HEK293T (cell line): Measurements from ENCODE around the gene KCNQ5.

Experiments
- ARNT ChIP-seq: fragments of 450-650 bp; IDR thresholded peaks from 2 replicates; pipeline ENCODE4 v1.6.1; 2017; ENCODE audit warnings: mild to moderate bottlenecking
- BHLHE40 ChIP-seq: fragments of 450-650 bp; IDR thresholded peaks from 2 replicates; pipeline ENCODE4 v1.6.1; 2016; ENCODE audit warnings: mild to moderate bottlenecking, moderate library complexity, borderline replicate concordance
- CTBP1 ChIP-seq: fragments of 450-650 bp; IDR thresholded peaks from 2 replicates; pipeline ENCODE4 v1.6.1; 2016; ENCODE audit warnings: borderline replicate concordance
- ELF4 ChIP-seq: fragments of 450-650 bp; IDR thresholded peaks from 2 replicates; pipeline ENCODE4 v1.6.1; 2017; ENCODE audit warnings: antibody characterized with exemption
- HDGF ChIP-seq: fragments of 450-650 bp; IDR thresholded peaks from 2 replicates; pipeline ENCODE4 v1.6.1; 2017; ENCODE audit warnings: antibody characterized with exemption, borderline replicate concordance
- NFRKB ChIP-seq: fragments of 450-650 bp; IDR thresholded peaks from 2 replicates; pipeline ENCODE4 v1.6.1; 2016; ENCODE audit warnings: mild to moderate bottlenecking, moderate library complexity
- PKNOX1 ChIP-seq: fragments of 450-650 bp; IDR thresholded peaks from 2 replicates; pipeline ENCODE4 v1.6.1; 2016
- SP1 ChIP-seq: fragments of 450-650 bp; IDR thresholded peaks from 2 replicates; pipeline ENCODE4 v1.6.1; 2017
- SUZ12 ChIP-seq: fragments of 450-650 bp; IDR thresholded peaks from 2 replicates; pipeline ENCODE4 v1.6.1; 2016; ENCODE audit warnings: mild to moderate bottlenecking

GRCh38 chr6:73169111-73169510 is 547.2 kb downstream of the KCNQ5 start:
- TF ChIP-seq ELF4 (no peak), CTBP1 (no peak), SP1 (no peak), BHLHE40 (no peak), PKNOX1 (no peak), ARNT (no peak), SUZ12 (no peak), HDGF (no peak), NFRKB (no peak)
